Suppressor macrophage treated with lipopolysaccharide for 4 hours (primary cell): ENCODE measurements around the gene SH3PXD2B.
A peak's percentile ranks its signal among the peaks of the same experiment; 100 is the strongest.
"Not testable (repeated sequence)": the region's sequence is repeated elsewhere in the genome, so short reads cannot be mapped to it uniquely, and the experiment has no call there.

ENCODE experiments used
- DNase-seq: peaks from one replicate; pipeline ENCODE4 v3.0.0-alpha.2; 2020

The SH3PXD2B gene

DNA sequence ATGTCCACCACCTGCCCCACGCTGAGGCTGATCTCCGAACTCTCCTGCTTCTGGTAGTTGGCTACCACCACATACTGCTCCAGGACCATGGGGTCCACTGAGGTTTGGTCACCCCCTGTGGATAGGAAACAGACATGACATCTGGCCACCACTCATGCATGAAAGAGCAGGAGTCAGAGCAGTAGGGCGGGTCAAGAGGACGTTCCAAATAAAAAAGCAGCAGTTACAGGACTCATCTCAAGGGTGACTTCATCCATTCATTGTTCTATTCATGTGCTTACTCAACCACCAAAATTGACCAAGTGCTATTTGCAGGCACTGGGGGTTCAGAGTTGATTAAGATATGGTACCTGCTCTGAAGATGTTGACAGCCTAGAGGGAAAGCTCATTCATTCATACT is 91.6 kb downstream of the SH3PXD2B start:
- peak; percentile 65 for DNase-seq

DNA sequence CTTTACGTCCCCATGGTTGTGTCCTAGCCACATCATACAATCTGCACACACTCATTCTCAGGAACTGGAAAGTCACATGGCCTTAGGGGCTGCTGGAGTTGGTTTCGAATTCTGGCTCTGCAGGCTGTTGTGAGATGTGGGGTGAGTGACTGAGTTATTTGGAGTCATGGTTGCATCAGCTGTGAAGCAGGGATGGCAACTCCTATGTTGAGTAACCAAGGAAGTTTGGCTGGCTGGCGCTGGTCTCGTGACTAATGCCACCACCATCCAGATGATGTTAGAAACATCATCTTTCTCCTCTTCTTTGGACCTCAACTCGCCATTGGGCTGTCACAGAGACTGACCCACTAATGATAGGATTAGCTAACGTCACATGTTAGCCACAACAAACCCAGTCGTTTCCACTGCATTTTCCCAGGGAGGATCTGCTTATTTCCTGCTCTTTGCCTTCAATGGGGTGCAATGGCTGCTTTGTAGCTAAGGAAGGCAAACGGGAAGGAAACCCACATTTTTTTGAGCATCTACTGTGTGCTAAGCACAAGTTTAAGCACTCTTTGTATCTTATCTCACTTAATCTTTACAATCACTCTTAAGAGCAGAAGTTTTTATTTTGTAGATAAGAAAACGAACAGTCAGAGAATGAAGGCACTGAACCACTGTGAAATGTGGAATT is 92.6 kb downstream of the SH3PXD2B start:
- DNase-seq = peak; percentile 99

DNA sequence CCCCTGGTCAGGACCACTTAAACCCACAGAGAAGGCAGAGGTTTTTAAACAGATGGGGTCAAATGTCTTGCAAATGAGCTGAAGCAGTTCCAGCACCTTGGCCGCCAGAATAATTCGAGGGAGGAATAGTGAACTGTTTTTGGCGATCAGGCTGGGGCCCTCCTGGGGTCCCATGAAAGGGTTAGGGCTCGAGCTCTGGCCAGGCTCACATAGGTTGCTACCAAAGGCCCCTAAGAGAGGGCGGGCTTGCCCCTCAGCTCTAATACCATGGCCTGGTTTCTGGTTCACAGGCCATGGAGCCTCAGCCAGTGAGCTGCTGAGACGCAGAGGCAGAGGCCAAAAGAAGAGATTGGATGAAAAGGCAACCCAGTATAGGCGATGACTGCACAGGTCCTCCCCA is 96.0 kb downstream of the SH3PXD2B start:
- DNase-seq = no peak

DNA sequence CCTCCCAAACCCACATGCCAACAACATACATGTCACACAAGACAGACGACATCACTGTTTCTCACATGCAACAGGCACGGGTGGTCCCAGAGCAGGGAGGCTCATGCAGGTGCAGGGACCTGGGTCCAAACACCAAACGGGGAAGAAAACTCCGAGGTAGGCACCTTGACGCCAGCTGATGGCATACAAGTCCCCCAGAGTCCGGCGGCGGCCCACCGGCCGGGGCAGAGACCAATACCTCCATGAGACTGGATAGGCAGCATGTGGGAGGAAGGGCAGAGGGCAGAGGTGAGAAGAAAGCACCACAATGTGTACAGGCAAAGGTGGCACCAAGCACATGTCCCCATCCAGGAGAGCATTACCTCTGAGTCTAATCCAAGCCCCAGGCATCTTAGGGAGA is 97.8 kb downstream of the SH3PXD2B start:
- no peak for DNase-seq

DNA sequence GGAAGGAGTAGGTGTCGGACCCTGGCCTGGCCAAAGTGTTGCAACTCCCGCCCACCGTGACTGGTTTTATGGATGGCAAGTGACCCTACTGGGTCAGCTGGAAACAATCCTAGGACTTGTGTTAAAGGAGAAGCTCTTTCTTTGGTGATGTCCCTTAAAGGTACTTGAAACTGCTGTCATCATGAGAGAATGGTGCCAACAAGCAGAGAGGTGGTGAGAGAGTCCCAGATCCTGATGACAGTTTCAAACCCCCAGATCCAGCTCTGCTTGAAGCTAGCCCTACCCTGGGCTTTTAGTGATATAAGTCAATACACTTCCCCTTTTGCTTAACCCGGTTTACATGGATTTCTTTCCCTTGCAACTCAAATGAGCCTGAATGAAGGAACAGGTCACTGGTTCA is 98.3 kb downstream of the SH3PXD2B start:
- DNase-seq = peak; percentile 16

DNA sequence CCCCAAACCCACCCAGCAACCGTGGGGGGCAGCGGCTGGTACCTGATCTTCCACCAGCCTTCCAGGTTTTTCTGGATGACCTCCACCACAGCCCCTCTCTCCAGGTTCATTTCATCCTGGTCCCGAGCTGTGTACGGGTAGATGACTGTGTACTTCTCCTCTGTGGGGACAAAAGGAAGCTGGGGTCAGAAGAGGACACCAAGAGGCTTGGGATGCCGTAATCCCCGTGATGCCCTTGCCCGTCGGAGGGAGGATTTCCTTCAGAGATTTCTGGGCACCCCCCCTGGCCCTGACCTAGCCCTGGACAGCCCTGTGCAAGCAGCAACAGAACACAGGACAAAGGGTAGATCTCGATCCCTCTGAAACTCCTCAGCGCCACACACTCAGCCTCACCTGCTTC is 100.5 kb downstream of the SH3PXD2B start:
- no peak for DNase-seq

DNA sequence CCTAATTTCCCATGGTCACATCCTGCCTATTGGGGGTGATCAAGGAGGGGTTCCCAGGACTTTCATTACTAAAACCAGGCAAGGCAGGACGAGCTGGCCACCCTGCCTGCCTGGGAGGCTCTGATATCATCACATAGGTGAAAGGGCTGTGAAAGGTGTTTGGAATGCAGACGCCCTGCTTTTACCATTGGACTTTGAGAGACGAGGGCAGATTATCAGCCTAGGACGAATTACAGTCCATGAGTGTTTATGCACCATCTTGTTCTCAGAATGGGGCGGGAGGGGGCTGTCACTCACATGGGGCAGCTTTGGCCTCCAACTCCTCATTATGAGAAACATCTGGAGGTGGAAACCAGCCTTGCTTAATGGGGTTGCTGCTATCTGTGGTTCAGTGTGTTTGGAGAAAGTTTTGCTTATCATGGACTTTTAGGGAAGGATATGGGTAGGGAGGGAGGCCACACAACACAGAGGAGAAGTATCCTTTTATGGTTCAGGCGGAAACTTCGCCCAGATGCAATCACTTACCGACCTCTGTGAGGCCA is 101.0 kb downstream of the SH3PXD2B start:
- no peak for DNase-seq

- DNase-seq = not testable (repeated sequence)
Observed at GRCh38 chr5:172352526-172352925, 101.8 kb downstream of the SH3PXD2B start.

GRCh38 chr5:172351240-172351778 is 103.0 kb downstream of the SH3PXD2B start:
- no peak for DNase-seq

GRCh38 chr5:172350212-172351181 is 103.8 kb downstream of the SH3PXD2B start:
- DNase-seq = no peak

- DNase-seq = not testable (repeated sequence)
Observed at GRCh38 chr5:172348733-172349132, 105.6 kb downstream of the SH3PXD2B start.

DNA sequence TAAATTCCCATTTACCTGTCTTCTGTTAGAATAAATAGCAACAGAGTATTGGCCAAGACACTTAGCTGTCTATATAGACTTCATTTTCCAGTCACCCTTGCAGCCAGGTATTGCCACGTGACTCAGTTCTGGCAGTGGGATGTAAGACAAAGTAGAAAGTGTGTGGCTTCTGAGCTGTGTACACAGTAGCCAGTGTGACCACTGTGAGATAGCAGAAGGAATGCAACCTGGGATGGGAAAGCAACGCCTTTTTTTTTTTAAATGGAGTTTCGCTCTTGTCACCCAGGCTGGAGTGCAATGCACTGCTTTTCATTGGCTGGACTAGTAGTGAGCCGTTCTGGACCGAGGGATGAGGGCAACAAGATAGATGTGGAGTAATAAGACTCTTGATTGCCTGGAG is 106.2 kb downstream of the SH3PXD2B start:
- DNase-seq = no peak

DNA sequence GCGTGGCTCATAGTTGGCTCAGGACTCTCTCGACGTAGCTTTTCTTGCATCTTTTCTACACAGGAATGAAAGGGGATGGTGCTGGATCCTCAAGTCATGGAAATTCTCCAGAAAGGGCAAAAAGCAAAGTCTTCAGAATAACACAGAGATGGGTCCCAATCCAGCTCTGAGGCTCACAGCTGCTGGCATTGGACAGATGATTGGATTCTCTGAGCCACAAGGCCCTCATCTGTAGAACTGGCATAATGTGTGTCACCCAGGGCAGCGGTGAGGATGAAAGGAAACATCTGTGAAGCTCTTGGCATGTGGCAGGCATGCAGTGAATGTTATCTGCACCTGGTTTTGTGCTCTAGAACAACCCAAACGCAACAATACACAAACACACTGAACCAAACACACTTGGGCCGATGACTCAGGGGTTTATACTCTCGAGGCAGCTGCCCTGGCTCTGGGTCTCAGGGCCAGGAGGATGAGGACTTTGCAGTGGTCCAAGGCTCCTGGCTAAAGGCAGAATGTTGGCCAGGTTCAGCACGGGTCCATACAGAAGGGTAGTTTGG is 106.8 kb downstream of the SH3PXD2B start:
- DNase-seq = no peak

DNA sequence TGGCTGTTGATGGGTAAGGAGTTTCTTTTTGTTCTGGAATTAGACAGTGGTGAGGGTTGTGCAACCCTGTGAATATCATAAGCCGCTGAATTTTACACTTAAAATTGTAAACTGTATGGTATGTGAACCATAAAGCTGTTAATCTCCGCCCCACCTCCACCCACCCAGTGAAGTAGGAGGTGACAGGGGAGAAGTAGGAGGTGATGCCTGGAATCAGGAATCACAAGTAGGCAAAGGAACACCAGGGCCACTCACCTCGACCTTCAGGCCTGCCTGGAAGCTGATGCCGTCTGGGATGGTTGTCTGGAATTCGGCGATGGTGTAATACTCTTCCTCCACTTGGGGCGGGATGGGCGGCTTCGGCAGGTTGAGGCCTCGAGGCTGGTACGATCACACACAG is 108.4 kb downstream of the SH3PXD2B start:
- no peak for DNase-seq

- no peak for DNase-seq
Observed at GRCh38 chr5:172344855-172345409, 109.4 kb downstream of the SH3PXD2B start.

GRCh38 chr5:172343741-172344140 is 110.6 kb downstream of the SH3PXD2B start:
- no peak for DNase-seq

DNA sequence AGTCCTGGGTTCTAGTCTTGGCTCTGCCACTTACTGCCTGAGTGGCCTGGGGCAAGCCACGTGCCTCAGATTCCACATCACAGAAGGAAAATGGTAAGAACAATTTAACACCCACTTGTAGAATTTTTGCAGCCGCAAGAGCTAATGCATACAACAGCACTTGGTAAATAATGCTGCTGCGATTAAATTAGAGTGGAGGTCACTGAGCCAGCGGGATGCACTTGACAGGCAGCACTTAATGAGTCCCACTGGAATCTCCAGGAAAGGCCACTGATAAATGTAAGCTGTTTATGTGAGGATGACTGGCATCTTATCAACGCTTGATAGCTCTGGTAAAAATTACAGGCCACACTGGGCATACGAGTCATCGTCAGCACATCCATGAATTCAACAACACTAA is 111.4 kb downstream of the SH3PXD2B start:
- DNase-seq = no peak

DNA sequence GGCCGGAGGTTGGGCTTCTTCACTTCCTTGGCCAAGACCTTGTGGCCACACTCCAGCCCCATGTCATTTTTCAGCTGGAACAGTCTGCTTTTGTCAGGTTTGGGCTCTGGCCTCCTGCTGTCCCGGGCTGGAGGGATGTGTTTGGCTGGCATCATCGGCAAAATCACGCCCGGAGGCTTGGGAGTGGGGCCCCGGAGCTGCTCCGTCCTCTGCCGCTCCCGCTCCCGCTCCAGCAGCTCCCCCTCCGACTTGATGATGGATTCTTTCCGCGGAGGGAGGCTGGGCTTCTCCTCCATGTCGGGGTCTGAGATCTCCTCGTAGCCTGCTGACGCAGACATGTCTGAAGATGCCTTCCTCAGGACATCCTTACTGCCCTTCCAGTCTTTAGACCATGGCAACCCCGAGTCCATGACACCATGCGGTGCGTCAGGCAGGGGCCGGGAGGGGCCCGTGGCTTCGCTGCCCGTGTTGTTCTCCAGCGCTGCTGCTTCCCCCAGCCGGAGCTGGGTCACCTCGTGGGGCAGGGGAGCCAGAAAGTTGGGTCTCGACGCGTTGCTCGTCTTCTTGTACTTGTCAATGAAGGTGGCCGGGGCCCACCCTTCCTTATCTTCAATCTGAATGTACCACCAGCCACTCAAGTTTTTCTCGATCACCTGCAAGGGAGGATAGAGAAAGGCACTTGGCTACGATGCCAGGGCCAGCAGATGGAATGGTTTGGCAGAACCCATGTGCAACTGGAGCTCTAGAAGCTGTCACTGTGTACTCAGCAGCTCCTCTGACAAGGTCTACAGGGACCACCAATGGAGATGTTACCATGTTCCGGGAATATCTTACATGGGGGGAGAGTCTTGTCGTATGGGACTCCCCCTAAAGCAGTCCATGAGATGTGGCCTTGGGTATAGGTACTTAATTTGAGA is 114.8 kb downstream of the SH3PXD2B start:
- DNase-seq = no peak

- DNase-seq = no peak
Observed at GRCh38 chr5:172336676-172337285, 117.5 kb downstream of the SH3PXD2B start.

- DNase-seq = no peak
Observed at GRCh38 chr5:172336264-172336663, 118.1 kb downstream of the SH3PXD2B start.

GRCh38 chr5:172335721-172336120 is 118.6 kb downstream of the SH3PXD2B start:
- no peak for DNase-seq
